Left ventricle myocardium inferior (tissue), 1 donor: ENCODE data around the gene KRTAP10-4. TPM values are rescaled to one million over a fixed set of nuclear protein-coding genes. Genes with fewer than 3 reads are reported as not detected.

Source experiments
- DNase-seq: peaks from one replicate; pipeline ENCODE4 v3.0.0-alpha.2; 2020
- H3K27ac ChIP-seq: fragments of 200-600 bp; replicated peaks from 2 replicates; pipeline ENCODE4 v1.8.0; 2021
- H3K27me3 ChIP-seq: fragments of 200-600 bp; 2 replicates; pipeline ENCODE4 v1.8.0; 2021; ENCODE audit warnings: low read depth
- H3K36me3 ChIP-seq: fragments of 200-600 bp; 2 replicates; pipeline ENCODE4 v1.8.0; 2021
- H3K4me1 ChIP-seq: fragments of 200-600 bp; 2 replicates; pipeline ENCODE4 v1.8.0; 2021
- H3K4me3 ChIP-seq: fragments of 200-600 bp; 2 replicates; pipeline ENCODE4 v1.8.0; 2021; ENCODE audit warnings: mild to moderate bottlenecking, moderate library complexity
- H3K9me3 ChIP-seq: fragments of 200-600 bp; replicated peaks from 2 replicates; pipeline ENCODE4 v1.8.0; 2021
- intact Hi-C: fragments of 100-400 bp; cut with micrococcal nuclease; formaldehyde crosslinking; loops from one replicate; pipeline ENCODE4 v1.11.0; 2022
- total RNA-seq: library from RNA; stranded (reverse); fragmentation: NEBNext Ultra II Directional; extraction: Animal tissue kit (Norgen Biotek cat#: 25700); gene quantifications from one replicate; pipeline ENCODE4 v1.2.1, GENCODE V29; 2021
- TF ChIP-seq, protein P1 (sequence below): fragments of 200-600 bp; IDR thresholded peaks from 2 replicates; pipeline ENCODE4 v1.8.0; 2021; ENCODE audit warnings: antibody characterized with exemption, mild to moderate bottlenecking, borderline replicate concordance
- donor health status: DM: no; HTN: yes; CAD: no; lungs with severe emphysema.

KRTAP10-4 gene
- total RNA-seq, 1 donor from 2014 or later: not detected

DNA sequence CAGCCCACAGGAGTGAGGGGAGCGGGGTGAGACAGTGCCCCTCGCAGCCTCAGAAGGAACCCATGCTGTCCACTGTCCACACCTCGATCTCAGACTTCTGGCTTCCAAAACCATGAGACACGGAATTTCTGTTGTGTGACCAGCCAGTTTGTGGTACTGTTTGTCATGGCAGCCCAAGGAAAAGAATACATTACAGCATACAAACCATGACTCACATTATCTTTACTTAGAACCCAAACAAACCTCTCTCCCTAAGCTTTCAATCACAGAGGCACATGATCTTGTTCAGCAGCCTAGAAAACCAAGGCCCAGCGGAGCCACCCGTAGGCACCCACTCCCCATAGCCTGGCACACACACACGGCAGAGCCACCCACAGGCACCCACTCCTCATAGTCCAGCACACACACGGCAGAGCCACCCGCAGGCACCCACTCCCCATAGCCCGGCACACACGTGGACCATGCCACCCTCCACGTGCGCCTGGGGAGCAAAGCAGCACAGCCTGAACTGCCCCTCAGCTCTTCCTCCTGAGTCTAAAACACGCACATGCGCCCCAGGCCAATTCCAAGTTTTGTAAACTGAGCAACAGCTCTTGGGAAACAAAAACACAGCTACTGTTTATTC is 458 bp upstream of the KRTAP10-4 start:
- Histone ChIP-seq H3K9me3 (peaks cover 37% of the 10 kb centered on the region), H3K27me3 (peaks cover 30% of the 10 kb centered on the region)

DNA sequence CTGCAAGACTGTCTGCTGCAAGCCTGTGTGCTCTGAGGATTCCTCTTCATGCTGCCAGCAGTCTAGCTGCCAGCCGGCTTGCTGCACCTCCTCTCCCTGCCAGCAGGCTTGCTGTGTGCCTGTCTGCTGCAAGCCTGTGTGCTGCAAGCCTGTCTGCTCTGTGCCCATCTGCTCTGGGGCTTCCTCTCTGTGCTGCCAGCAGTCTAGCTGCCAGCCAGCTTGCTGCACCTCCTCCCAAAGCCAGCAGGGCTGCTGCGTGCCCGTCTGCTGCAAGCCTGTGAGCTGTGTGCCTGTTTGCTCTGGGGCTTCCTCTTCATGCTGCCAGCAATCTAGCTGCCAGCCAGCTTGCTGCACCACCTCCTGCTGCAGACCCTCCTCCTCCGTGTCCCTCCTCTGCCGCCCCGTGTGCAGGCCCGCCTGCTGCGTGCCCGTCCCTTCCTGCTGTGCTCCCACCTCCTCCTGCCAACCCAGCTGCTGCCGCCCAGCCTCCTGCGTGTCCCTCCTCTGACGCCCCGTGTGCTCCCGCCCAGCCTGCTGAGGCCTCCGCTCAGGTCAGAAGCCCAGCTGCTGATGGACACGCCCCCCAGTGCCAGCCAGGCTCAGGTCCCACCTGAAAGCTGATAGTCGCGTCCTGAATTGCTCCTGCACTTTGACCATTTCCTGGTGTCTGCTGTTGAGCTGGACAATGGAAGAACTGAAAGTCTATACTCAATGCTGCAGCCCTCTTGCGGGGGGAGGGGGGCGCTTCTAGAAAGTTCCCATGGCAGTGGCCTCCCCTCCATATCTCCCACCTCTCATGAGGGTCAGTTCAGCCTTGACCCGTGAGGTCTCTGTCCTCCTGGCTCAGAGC is 1.2 kb downstream of the KRTAP10-4 start:
- H3K27me3 ChIP-seq: peaks cover 18% of the 10 kb centered on the region
- no peaks in the 10 kb centered on the region for H3K36me3 ChIP-seq
- intact Hi-C loops: no loop called here
- peaks cover 37% of the 10 kb centered on the region for H3K9me3 ChIP-seq
- TF ChIP-seq, protein P1, sequence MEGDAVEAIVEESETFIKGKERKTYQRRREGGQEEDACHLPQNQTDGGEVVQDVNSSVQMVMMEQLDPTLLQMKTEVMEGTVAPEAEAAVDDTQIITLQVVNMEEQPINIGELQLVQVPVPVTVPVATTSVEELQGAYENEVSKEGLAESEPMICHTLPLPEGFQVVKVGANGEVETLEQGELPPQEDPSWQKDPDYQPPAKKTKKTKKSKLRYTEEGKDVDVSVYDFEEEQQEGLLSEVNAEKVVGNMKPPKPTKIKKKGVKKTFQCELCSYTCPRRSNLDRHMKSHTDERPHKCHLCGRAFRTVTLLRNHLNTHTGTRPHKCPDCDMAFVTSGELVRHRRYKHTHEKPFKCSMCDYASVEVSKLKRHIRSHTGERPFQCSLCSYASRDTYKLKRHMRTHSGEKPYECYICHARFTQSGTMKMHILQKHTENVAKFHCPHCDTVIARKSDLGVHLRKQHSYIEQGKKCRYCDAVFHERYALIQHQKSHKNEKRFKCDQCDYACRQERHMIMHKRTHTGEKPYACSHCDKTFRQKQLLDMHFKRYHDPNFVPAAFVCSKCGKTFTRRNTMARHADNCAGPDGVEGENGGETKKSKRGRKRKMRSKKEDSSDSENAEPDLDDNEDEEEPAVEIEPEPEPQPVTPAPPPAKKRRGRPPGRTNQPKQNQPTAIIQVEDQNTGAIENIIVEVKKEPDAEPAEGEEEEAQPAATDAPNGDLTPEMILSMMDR: no peak
- no peak overlapping the region for H3K27ac ChIP-seq
- no peak overlapping the region for H3K4me3 ChIP-seq
- DNase-seq: no peak
- H3K4me1 ChIP-seq: no peaks in the 10 kb centered on the region

More for the DNA sequence above, 458 bp upstream of the KRTAP10-4 start:
- H3K27ac ChIP-seq: no peak overlapping the region
- TF ChIP-seq, protein P1: no peak
- DNase-seq: no peak
- intact Hi-C loops: no loop called here
- no peaks in the 10 kb centered on the region for H3K4me1 ChIP-seq
- no peak overlapping the region for H3K4me3 ChIP-seq
- no peaks in the 10 kb centered on the region for H3K36me3 ChIP-seq

DNA sequence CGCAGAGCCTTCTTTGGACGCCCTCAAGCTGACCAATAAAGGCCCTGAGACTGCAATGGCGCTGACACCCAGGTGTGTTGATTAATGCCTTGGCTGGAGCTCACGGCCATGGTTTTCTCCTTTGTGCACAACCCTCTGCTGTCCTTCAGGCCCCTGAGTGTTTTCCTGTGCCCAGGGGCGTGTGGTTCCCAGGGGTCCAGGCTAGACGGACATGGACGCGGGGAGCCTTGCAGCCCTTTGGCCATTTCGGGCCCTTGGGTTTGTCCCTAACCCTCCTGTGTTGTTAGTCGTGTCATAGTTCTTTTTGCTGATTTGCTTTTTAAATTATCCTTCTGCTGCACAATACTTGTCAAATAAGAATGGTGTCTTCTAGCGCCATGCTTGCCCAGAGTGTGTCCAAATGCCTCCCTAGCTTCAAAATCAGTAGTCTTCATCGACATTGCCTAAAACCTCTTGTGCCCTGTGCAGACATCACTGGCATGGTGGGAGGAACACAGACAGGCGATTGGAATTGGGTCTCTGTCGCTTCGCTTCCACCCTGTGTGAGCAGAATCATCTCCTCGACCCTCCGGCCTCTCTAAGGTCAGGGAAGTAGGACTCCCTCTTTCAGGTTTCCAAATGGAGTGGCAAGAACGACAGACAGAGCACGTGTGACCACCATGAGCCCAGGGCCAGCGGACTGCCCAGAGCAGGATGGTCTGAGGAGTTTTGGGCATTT is 1.9 kb downstream of the KRTAP10-4 start:
- H3K36me3 ChIP-seq: no peaks in the 10 kb centered on the region
- H3K27me3 ChIP-seq: peaks cover 24% of the 10 kb centered on the region

DNA sequence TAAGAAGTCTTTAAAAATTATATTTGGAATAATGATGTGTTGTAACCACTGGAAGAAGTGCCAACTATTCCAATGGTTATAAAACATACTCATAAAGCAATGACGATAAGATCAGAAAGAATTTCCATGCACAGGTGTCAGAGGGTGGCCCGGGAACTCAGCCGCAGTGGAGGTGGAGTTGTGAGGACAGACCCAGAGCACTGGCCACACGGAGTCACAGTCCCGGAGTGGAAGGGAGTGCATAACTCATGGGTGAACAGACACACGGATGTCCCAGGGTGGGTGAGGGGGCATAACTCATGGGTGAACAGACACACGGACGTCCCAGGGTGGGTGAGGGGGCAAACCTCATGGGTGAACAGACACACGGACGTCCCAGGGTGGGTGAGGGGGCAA is 2.5 kb downstream of the KRTAP10-4 start:
- no peaks in the 10 kb centered on the region for H3K4me1 ChIP-seq
- no peak for DNase-seq

More for the DNA sequence above, 1.9 kb downstream of the KRTAP10-4 start:
- Histone ChIP-seq H3K9me3 (peaks cover 35% of the 10 kb centered on the region), H3K4me1 (no peaks in the 10 kb centered on the region), H3K27ac (no peak overlapping the region), H3K4me3 (no peak overlapping the region)
- TF ChIP-seq, protein P1: no peak
- intact Hi-C loops: no loop called here
- no peak for DNase-seq

More for the DNA sequence above, 2.5 kb downstream of the KRTAP10-4 start:
- Histone ChIP-seq H3K27me3 (peaks cover 24% of the 10 kb centered on the region), H3K4me3 (no peak overlapping the region), H3K27ac (no peak overlapping the region), H3K9me3 (peaks cover 36% of the 10 kb centered on the region), H3K36me3 (no peaks in the 10 kb centered on the region)
- intact Hi-C loops: no loop called here
- TF ChIP-seq, protein P1: no peak
